Measurements from ENCODE around the gene SYTL3.

DNA sequence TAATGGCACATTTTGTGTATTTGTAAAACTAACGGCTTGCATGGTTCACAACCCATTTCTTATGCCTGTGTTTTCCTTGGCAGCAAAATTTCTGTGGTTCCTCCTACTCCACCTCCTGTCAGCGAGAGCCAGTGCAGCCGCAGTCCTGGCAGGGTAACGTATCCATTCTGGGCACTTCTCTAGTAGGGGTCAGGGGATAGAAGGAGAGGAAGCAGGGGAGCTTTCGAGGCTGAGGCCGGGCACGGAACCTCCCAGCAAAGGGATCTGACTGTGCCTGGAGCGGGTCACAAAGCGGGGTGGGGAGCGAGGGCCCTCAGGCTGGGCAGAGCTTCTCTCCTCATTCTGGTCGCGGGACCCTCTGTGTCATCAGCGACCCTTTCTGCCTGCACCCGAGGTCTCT is 58.4 kb downstream of the SYTL3 start:
- TF ChIP-seq, protein P1, sequence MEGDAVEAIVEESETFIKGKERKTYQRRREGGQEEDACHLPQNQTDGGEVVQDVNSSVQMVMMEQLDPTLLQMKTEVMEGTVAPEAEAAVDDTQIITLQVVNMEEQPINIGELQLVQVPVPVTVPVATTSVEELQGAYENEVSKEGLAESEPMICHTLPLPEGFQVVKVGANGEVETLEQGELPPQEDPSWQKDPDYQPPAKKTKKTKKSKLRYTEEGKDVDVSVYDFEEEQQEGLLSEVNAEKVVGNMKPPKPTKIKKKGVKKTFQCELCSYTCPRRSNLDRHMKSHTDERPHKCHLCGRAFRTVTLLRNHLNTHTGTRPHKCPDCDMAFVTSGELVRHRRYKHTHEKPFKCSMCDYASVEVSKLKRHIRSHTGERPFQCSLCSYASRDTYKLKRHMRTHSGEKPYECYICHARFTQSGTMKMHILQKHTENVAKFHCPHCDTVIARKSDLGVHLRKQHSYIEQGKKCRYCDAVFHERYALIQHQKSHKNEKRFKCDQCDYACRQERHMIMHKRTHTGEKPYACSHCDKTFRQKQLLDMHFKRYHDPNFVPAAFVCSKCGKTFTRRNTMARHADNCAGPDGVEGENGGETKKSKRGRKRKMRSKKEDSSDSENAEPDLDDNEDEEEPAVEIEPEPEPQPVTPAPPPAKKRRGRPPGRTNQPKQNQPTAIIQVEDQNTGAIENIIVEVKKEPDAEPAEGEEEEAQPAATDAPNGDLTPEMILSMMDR (IDR thresholded peaks at IDR 0.05), result peak in 1 of 7 experiments; percentile 8
- TF ChIP-seq POLR2AphosphoS5 (IDR thresholded peaks at IDR 0.05), result no peak

All from stomach (tissue), 4 donors.